GM12878 (cell line): Measurements from ENCODE around the gene PIGU. TPM values are rescaled to one million over a fixed set of nuclear protein-coding genes. Genes with fewer than 3 reads are reported as not detected.

Source experiments
- ATAC-seq: fragments of 200-7000 bp; cut with Tn5 transposase; 3 replicates; pipeline ENCODE4 v1.9.1; 2020; ENCODE audit warnings: mild to moderate bottlenecking, moderate library complexity
- BruUV-seq: library from RNA; stranded (reverse); fragments of 400-500 nt; replicated peaks from 2 replicates; lab custom pipeline; 2021; lab: Mats Ljungman, UMichigan
- CTCF ChIA-PET: fragments of 300-600 bp; sonication (Branson Sonifier 250); formaldehyde crosslinking; extraction: SDS; loops from one replicate; lab custom pipeline; 2021; ENCODE audit warnings: inconsistent platforms; lab: Yijun Ruan, JAX
- POLR2A ChIA-PET: fragments of 350-600 bp; formaldehyde crosslinking; extraction: SDS; loops from one replicate; lab custom pipeline; 2021; ENCODE audit warnings: inconsistent platforms; lab: Charles Lee
- RAD21 ChIA-PET: fragments of 300-600 bp; sonication (Branson Sonifier 250); formaldehyde crosslinking; loops from one replicate; lab custom pipeline; 2023; ENCODE audit warnings: antibody characterized with exemption; ENCODE audit not compliant: unreplicated experiment; lab: Charles Lee
- SMC1A ChIA-PET: fragments of 300-600 bp; sonication (Branson Sonifier 250); formaldehyde crosslinking; loops from one replicate; lab custom pipeline; 2023; ENCODE audit not compliant: unreplicated experiment, uncharacterized antibody; lab: Charles Lee
- DNase-seq: peaks from one replicate; pipeline ENCODE4 v3.0.0-alpha.2; 2011; ENCODE audit warnings: low read depth, low spot score
- FAIRE-seq: peaks from 3 replicates; lab custom pipeline; 2011; peaks lifted over from hg19 to GRCh38; lab: Jason Lieb, UNC
- H2AFZ ChIP-seq: 2 replicates; pipeline ENCODE4 v1.6.0; 2011; ENCODE audit warnings: low read depth, low read length, control low read depth; ENCODE audit not compliant: control insufficient read depth
- H3K27ac ChIP-seq: 2 replicates; pipeline ENCODE4 v1.5.1; 2011; ENCODE audit warnings: control low read depth; ENCODE audit not compliant: control insufficient read depth, insufficient read depth
- H3K27me3 ChIP-seq, 2 experiments: replicated peaks in 1 of 2; 2 replicates each; pipeline versions ENCODE4 v1.6.0 to v1.6.1; 2011; ENCODE audit warnings: low read length in 1 of 2; ENCODE audit not compliant: control insufficient read depth in 2 of 2, insufficient read depth in 2 of 2
- H3K36me3 ChIP-seq, 2 experiments: 2 replicates each; pipeline ENCODE4 v1.5.1; 2011; ENCODE audit warnings: low read length in 1 of 2; ENCODE audit not compliant: control insufficient read depth in 2 of 2, insufficient read depth in 2 of 2
- H3K4me1 ChIP-seq: 2 replicates; pipeline ENCODE4 v1.6.1; 2011; ENCODE audit warnings: mild to moderate bottlenecking, low read length, moderate library complexity, mixed read lengths; ENCODE audit not compliant: control insufficient read depth, insufficient read depth
- H3K4me2 ChIP-seq: 2 replicates; pipeline ENCODE4 v1.6.0; 2011; ENCODE audit warnings: control low read depth; ENCODE audit not compliant: control insufficient read depth, insufficient read depth
- H3K4me3 ChIP-seq: fragments of 200-600 bp; sonication (generic); 2 replicates; pipeline ENCODE4 v1.5.1; 2016
- H3K79me2 ChIP-seq: 2 replicates; pipeline ENCODE4 v1.6.0; 2011; ENCODE audit warnings: low read length; ENCODE audit not compliant: control insufficient read depth, insufficient read depth
- H3K9ac ChIP-seq: 2 replicates; pipeline ENCODE4 v1.8.0; 2011; ENCODE audit warnings: low read length, control low read depth, mixed read lengths; ENCODE audit not compliant: control insufficient read depth, insufficient read depth
- H3K9me3 ChIP-seq: replicated peaks from 3 replicates; pipeline ENCODE4 v1.5.1; 2011; ENCODE audit warnings: mild to moderate bottlenecking, low read length; ENCODE audit not compliant: control insufficient read depth, insufficient read depth
- H4K20me1 ChIP-seq: 2 replicates; pipeline ENCODE4 v1.6.0; 2011; ENCODE audit not compliant: control insufficient read depth, insufficient read depth
- BRCA1 ChIP-seq: IDR thresholded peaks from 2 replicates; pipeline ENCODE4 v1.6.1; 2011; ENCODE audit warnings: low read depth, low read length, improper control_type of control experiment
- EED ChIP-seq: sonication (generic); IDR thresholded peaks from 2 replicates; pipeline ENCODE4 v1.6.1; 2016; ENCODE audit warnings: antibody characterized with exemption, low read depth
- FOXK2 ChIP-seq: fragments of 450-650 bp; IDR thresholded peaks from 2 replicates; pipeline ENCODE4 v1.6.1; 2017; ENCODE audit warnings: mild to moderate bottlenecking, moderate library complexity
- HCFC1 ChIP-seq: fragments of 150-350 bp; IDR thresholded peaks from 2 replicates; pipeline ENCODE4 v1.6.1; 2014; ENCODE audit warnings: low read length
- HDAC6 ChIP-seq: fragments of 200-600 bp; sonication (generic); IDR thresholded peaks from one replicate; pipeline ENCODE4 v1.8.0; 2017; ENCODE audit warnings: antibody characterized with exemption; ENCODE audit not compliant: unreplicated experiment
- HDGF ChIP-seq: fragments of 450-650 bp; IDR thresholded peaks from 2 replicates; pipeline ENCODE4 v1.6.1; 2016; ENCODE audit warnings: antibody characterized with exemption
- IKZF1 ChIP-seq: fragments of 450-650 bp; conservative IDR thresholded peaks from 2 replicates; pipeline ENCODE4 v1.6.1; 2017; ENCODE audit warnings: antibody characterized with exemption, mild to moderate bottlenecking
- IKZF2 ChIP-seq, 2 experiments: fragments of 450-650 bp; IDR thresholded peaks; 2 replicates each; pipeline ENCODE4 v1.6.1; 2017; ENCODE audit warnings: mild to moderate bottlenecking in 2 of 2, moderate library complexity in 2 of 2
- MEF2A ChIP-seq: IDR thresholded peaks from 2 replicates; pipeline ENCODE4 v1.6.1; 2011; ENCODE audit warnings: low read depth, mild to moderate bottlenecking, low read length, moderate library complexity; ENCODE audit not compliant: insufficient read depth
- NBN ChIP-seq: fragments of 450-650 bp; IDR thresholded peaks from 2 replicates; pipeline ENCODE4 v1.6.1; 2016
- PAX5 ChIP-seq: IDR thresholded peaks from 2 replicates; pipeline ENCODE4 v1.6.1; 2011; ENCODE audit warnings: low read depth, low read length, borderline replicate concordance
- POLR2A ChIP-seq: IDR thresholded peaks from 2 replicates; pipeline ENCODE4 v1.6.1; 2011; ENCODE audit warnings: low read depth, mild to moderate bottlenecking, low read length
- POU2F2 ChIP-seq: IDR thresholded peaks from 3 replicates; pipeline ENCODE4 v1.6.1; 2011; ENCODE audit warnings: low read depth, mild to moderate bottlenecking, low read length, borderline replicate concordance
- SMARCA5 ChIP-seq: fragments of 450-650 bp; IDR thresholded peaks from 2 replicates; pipeline ENCODE4 v1.6.1; 2017; ENCODE audit warnings: mild to moderate bottlenecking
- STAT3 ChIP-seq: IDR thresholded peaks from 2 replicates; pipeline ENCODE4 v1.6.1; 2011; ENCODE audit warnings: low read depth, low read length, improper control_type of control experiment
- SUPT20H ChIP-seq: IDR thresholded peaks from 2 replicates; pipeline ENCODE4 v1.6.1; 2011; ENCODE audit warnings: low read depth, mild to moderate bottlenecking, low read length, moderate library complexity, borderline replicate concordance; ENCODE audit not compliant: control insufficient read depth
- WRNIP1 ChIP-seq: IDR thresholded peaks from 2 replicates; pipeline ENCODE4 v1.6.1; 2011; ENCODE audit warnings: low read depth, low read length, improper control_type of control experiment, borderline replicate concordance
- WGBS: methylation state at CpG from one replicate; pipeline ENCODE4 v1.1.6; 2016; ENCODE audit warnings: low lambda C conversion rate; ENCODE audit not compliant: insufficient replicate concordance, insufficient coverage; ENCODE audit errors: missing lambda C conversion rate; 5-methylcytosine and 5-hydroxymethylcytosine counted together
- in situ Hi-C: fragments of 300-500 bp; cut with MboI; formaldehyde crosslinking; loops from 9 replicates; pipeline ENCODE4 v1.14.3; 2018; ENCODE audit warnings: mixed read lengths
- intact Hi-C: fragments of 100-400 bp; cut with micrococcal nuclease; formaldehyde crosslinking; loops from one replicate; pipeline ENCODE4 v1.14.2; 2022; ENCODE audit not compliant: unreplicated experiment
- polyA plus RNA-seq, 11 experiments: library from polyadenylated mRNA; depleted of rRNA in 4 of 11; unstranded in 6 of 11; stranded (reverse) in 5 of 11; fragments of >200 nt; fragmentation: Nextera tagmentation in 4 of 11; fragmentation: Illumina TruSeq in 1 of 11; extraction: Ambion mirVana in 4 of 11; extraction: Trizol in 1 of 11; gene quantifications; 1 replicate in 1 of 11; 2 replicates in 10 of 11; pipeline versions ENCODE4 v1.2.1 to v1.2.3, GENCODE V29; 2011 to 2016; ENCODE audit warnings: inconsistent platforms in 2 of 11, missing spikeins in 2 of 11, low read depth in 1 of 11
- total RNA-seq, 4 experiments: library from RNA; depleted of rRNA in 3 of 4; stranded (reverse); fragments of >200 nt in 3 of 4; fragmentation: Illumina TruSeq in 1 of 4; extraction: Trizol in 1 of 4; gene quantifications; 2 replicates each; pipeline versions ENCODE4 v1.2.1 to v1.2.3, GENCODE V29; 2013 to 2021
- TF ChIP-seq, protein P1 (sequence below): fragments of 450-650 bp; conservative IDR thresholded peaks from 2 replicates; pipeline ENCODE4 v1.6.1; 2017; ENCODE audit warnings: mild to moderate bottlenecking, moderate library complexity
- TF ChIP-seq, protein P2 (sequence below): fragments of 450-650 bp; IDR thresholded peaks from 2 replicates; pipeline ENCODE4 v1.6.1; 2017; ENCODE audit warnings: low read depth, mild to moderate bottlenecking, moderate library complexity

PIGU gene
- total and polyA plus RNA-seq, 10 of the 15 experiments (the other 5 are each of a cell fraction or from before 2014, with no cell fraction given) = 4.1 to 88.2 (median 25.0) TPM

DNA sequence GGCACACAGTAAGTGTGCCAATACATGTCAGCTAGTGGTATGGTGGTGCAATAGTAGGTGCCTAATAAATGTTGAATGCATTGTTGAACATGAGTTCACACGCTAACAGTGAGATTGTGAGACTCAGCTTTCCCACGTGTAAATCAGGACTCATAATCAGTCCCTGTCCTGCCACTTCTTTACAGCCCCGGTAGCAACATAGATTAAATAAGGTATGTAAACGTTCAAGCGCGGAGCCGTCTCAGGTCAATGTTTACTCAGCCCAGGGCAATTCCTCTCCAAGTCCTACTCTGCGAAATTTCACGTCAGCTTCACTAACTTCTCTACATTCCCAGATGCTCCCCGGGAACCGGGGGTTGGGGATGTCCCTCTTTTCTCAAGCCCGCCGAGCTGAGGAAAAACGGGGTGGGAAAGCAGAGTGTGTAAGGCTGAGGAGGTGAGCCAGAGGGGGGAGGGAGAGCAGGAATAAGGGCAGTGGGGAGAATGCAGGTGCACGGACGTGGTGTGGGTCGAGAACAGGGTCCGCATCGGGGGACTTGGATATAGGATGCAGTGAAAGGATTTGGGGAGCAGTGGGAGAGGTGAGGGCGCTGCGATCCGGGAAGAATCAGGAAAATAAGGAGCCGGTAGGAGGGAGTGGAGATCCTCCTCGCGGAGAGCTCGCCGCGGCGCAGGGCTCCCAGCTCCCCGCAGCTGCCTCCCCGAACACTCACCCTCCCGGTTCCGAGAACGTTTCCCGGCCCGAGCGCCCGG is 26.7 kb upstream of the PIGU start:
- peaks cover 3% of the 10 kb centered on the region; the same call in 1 of the 2 replicates for H3K4me1 ChIP-seq
- RAD21 ChIA-PET = interaction anchor here (0.6 to 1.9 kb wide), 8 partner anchors 8 to 188 kb away, joined by 3 to 11 read pairs (median 3); partner anchors contain the start of gene PIGU
- H2AFZ ChIP-seq = peak overlapping the region; percentile 71
- SMC1A ChIA-PET = interaction anchor here (1.1 to 13.1 kb wide), 10 partner anchors 12 to 391 kb away, joined by 3 to 146 read pairs (median 4); no protein-coding TSS in a partner anchor
- WGBS = 2% methylated on average over 33 of the region's 38 CpGs
- no TSS peak for BruUV-seq
- no peak for DNase-seq
- in situ Hi-C loops = no loop called here
- no peaks in the 10 kb centered on the region for H3K27me3 ChIP-seq
- POLR2A ChIA-PET = interaction anchor here (0.6 to 1.8 kb wide), 8 partner anchors 10 to 200 kb away, joined by 3 to 11 read pairs (median 4); partner anchors contain the start of genes MAP1LC3A and PIGU
- no peak overlapping the region; the same call in 1 of the 2 replicates for H3K27ac ChIP-seq
- no peak for FAIRE-seq
- peak; percentile 16 for ATAC-seq
- no peaks in the 10 kb centered on the region for H4K20me1 ChIP-seq
- CTCF ChIA-PET = interaction anchor here (0.5 to 10.2 kb wide), 11 partner anchors 8 to 390 kb away, joined by 3 to 118 read pairs (median 3); partner anchors contain the start of gene DYNLRB1
- H3K4me2 ChIP-seq = peak overlapping the region; percentile 88
- no peaks in the 10 kb centered on the region for H3K36me3 ChIP-seq
- intact Hi-C loops = no loop called here
- H3K79me2 ChIP-seq = no peaks in the 10 kb centered on the region
- peak overlapping the region; percentile 96 for H3K4me3 ChIP-seq
- H3K9ac ChIP-seq = peak overlapping the region; percentile 63
- no peaks in the 10 kb centered on the region for H3K9me3 ChIP-seq
- TF ChIP-seq MEF2A (no peak), HDGF (no peak), HDAC6 (no peak), WRNIP1 (no peak), IKZF2 (IDR thresholded peaks at IDR 0.05) (peak in 1 of 2 experiments; percentile 69), SMARCA5 (0 out of 2 replicates have a peak, but pooled peaks have one; percentile 39), SUPT20H (no peak), EED (peak; percentile 34; the same call in 1 of the 2 replicates), PAX5 (no peak), IKZF1 (peak; percentile 55; the same call in 1 of the 2 replicates), POU2F2 (no peak), NBN (peak; percentile 65; the same call in 1 of the 2 replicates), BRCA1 (no peak), POLR2A (no peak), FOXK2 (no peak), STAT3 (no peak), HCFC1 (no peak)
- TF ChIP-seq, protein P1, sequence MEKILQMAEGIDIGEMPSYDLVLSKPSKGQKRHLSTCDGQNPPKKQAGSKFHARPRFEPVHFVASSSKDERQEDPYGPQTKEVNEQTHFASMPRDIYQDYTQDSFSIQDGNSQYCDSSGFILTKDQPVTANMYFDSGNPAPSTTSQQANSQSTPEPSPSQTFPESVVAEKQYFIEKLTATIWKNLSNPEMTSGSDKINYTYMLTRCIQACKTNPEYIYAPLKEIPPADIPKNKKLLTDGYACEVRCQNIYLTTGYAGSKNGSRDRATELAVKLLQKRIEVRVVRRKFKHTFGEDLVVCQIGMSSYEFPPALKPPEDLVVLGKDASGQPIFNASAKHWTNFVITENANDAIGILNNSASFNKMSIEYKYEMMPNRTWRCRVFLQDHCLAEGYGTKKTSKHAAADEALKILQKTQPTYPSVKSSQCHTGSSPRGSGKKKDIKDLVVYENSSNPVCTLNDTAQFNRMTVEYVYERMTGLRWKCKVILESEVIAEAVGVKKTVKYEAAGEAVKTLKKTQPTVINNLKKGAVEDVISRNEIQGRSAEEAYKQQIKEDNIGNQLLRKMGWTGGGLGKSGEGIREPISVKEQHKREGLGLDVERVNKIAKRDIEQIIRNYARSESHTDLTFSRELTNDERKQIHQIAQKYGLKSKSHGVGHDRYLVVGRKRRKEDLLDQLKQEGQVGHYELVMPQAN = 0 out of 2 replicates have a peak, but pooled peaks have one; percentile 25
- TF ChIP-seq, protein P2, sequence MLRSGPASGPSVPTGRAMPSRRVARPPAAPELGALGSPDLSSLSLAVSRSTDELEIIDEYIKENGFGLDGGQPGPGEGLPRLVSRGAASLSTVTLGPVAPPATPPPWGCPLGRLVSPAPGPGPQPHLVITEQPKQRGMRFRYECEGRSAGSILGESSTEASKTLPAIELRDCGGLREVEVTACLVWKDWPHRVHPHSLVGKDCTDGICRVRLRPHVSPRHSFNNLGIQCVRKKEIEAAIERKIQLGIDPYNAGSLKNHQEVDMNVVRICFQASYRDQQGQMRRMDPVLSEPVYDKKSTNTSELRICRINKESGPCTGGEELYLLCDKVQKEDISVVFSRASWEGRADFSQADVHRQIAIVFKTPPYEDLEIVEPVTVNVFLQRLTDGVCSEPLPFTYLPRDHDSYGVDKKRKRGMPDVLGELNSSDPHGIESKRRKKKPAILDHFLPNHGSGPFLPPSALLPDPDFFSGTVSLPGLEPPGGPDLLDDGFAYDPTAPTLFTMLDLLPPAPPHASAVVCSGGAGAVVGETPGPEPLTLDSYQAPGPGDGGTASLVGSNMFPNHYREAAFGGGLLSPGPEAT = peak; percentile 43; the same call in 1 of the 2 replicates
